Measurements from ENCODE around the gene TXNRD1.

DNA sequence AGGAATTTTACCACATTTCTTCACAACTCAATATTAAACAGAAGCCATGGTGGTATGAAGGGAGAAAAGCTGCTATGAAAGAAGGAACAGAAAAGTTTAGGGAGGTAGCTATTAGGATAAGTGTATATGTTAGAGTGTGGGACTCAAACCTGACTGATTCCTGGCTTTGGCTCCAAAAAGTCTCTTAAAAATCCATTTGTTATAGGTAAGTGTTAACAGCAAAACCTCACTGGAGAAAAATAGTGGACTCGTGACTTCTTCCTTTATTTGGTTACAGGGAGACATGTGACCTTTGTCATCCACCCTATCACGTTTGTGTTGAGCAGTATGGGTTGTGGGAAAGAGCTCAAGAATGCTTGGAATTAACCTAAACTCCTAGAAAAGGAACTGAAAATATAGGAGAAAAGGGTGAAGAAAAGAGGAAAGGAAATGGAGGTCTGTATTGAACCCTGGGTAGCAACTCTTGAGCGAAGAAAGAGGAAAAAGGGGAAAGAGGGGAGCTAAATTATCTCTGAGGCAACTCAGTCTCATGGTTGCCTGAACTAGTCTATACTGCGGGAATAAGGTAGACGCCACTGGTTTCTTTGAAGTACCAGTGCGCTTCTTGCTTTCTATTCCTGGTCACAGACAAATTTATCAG, 84.4 kb downstream of the TXNRD1 start:
- TF ChIP-seq POLR2A (IDR thresholded peaks at IDR 0.05) = no peak
- TF ChIP-seq, protein P1, sequence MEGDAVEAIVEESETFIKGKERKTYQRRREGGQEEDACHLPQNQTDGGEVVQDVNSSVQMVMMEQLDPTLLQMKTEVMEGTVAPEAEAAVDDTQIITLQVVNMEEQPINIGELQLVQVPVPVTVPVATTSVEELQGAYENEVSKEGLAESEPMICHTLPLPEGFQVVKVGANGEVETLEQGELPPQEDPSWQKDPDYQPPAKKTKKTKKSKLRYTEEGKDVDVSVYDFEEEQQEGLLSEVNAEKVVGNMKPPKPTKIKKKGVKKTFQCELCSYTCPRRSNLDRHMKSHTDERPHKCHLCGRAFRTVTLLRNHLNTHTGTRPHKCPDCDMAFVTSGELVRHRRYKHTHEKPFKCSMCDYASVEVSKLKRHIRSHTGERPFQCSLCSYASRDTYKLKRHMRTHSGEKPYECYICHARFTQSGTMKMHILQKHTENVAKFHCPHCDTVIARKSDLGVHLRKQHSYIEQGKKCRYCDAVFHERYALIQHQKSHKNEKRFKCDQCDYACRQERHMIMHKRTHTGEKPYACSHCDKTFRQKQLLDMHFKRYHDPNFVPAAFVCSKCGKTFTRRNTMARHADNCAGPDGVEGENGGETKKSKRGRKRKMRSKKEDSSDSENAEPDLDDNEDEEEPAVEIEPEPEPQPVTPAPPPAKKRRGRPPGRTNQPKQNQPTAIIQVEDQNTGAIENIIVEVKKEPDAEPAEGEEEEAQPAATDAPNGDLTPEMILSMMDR (IDR thresholded peaks at IDR 0.05) = no peak

Measured in uterus (tissue), 2 donors.